Amygdala (tissue), 56 donors: ENCODE data around the gene ELL.

ENCODE experiments used
- DNase-seq, 56 donors: peaks; one replicate each; lab custom pipeline; 2025; lab: John Stamatoyannopoulos, UW

The ELL gene

GRCh38 chr19:18507021-18507726 is 14.7 kb downstream of the ELL start:
- peak in 7 of 56 donors; percentile 14 to 46 (median 31) for DNase-seq

- no peak for DNase-seq
These were observed 15.6 kb downstream of the ELL start for GRCh38 chr19:18506101-18506930.

- no peak for DNase-seq
These were observed 16.8 kb downstream of the ELL start for GRCh38 chr19:18504886-18505610.

- no peak for DNase-seq
These were observed 17.6 kb downstream of the ELL start for GRCh38 chr19:18503971-18504885.

- no peak for DNase-seq
These were observed 18.4 kb downstream of the ELL start for GRCh38 chr19:18503337-18503970.

- peak in 5 of 56 donors; percentile 18 to 50 (median 38) for DNase-seq
These were observed 19.1 kb downstream of the ELL start for GRCh38 chr19:18502638-18503294.

- no peak for DNase-seq
These were observed 19.6 kb downstream of the ELL start for GRCh38 chr19:18502246-18502637.

GRCh38 chr19:18501832-18502231 is 20.0 kb downstream of the ELL start:
- peak in 1 of 56 donors; percentile 22 for DNase-seq

- no peak for DNase-seq
These were observed 20.5 kb downstream of the ELL start for GRCh38 chr19:18501351-18501750.

GRCh38 chr19:18500799-18501198 is 21.1 kb downstream of the ELL start:
- no peak for DNase-seq

GRCh38 chr19:18500376-18500775 is 21.5 kb downstream of the ELL start:
- no peak for DNase-seq

- DNase-seq, result no peak
These were observed 22.7 kb downstream of the ELL start for GRCh38 chr19:18499055-18499775.

GRCh38 chr19:18496980-18497256 is 25.0 kb downstream of the ELL start:
- DNase-seq, result no peak

- no peak for DNase-seq
These were observed 25.5 kb downstream of the ELL start for GRCh38 chr19:18496167-18496979.

- no peak for DNase-seq
These were observed 26.5 kb downstream of the ELL start for GRCh38 chr19:18495204-18495911.

- DNase-seq, result no peak
These were observed 27.6 kb downstream of the ELL start for GRCh38 chr19:18494267-18494607.
